NCI-H345 treated with DMSO at 0.1 percent for 48 hours (cell line): ENCODE data around the gene ERC1.
"Not testable (repeated sequence)": the region's sequence is repeated elsewhere in the genome, so short reads cannot be mapped to it uniquely, and the experiment has no call there.

Experiments used
- DNase-seq: peaks from one replicate; lab custom pipeline; 2025; ENCODE audit not compliant: unreplicated experiment; lab: John Stamatoyannopoulos, UW

Gene ERC1

DNA sequence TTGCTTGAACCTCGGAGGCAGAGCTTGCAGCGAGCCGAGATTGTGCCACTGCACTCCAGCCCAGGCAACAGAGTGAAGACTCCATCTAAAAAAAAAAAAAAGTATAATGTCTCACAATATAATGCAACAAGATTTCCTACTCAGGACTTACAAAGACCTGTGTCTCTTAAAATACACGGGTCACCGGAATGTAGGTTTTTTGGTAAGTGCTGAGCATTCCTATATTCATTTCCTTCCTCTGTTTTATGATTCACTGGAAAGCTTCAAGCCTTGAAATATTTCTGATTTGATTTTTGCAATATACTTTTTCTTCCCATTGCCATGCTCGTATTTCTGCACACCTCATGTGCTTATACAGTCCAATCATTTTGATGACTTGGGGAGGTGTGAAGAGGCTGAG, 357.6 kb downstream of the ERC1 start:
- DNase-seq = no peak

DNA sequence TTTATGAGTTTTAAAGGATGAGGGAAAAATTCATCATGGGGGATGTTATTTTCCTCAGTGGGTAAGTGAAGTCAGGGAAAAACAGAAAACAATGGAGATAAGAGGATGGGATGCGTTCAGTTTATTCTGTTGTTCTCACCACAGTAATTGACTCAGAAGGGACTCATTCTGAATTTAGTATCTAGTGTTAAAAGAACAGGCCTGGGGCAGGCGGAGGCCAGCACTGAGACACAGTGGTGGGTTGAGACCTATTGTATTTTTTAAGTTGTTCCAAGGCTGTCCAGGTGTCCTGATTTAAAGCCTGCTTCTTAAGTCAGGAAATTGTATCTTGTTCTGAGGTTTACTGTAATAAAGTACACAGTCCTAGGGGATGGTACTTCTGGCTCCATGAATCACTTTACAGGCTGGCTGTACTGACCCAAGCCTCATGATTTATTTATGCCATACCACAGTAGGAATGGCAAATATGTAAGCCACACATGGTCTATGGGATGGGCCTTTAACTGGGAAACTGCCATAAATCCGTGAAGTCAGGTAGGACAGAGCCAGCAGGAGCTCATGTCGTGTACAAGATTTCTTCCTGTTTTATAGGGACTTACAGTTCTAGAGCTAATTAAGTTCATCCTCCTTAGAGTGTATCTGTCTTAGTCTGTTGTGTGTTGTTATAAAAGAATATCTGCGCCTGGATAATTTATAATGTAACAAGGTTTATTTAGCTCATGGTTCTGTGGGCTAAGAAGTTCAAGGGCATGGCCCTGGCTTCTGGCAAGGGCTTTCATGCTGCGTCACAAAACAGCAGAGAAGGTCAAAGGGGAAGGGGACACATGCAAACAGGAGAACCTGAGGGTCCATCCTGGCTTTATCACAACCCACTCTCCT, 359.3 kb downstream of the ERC1 start:
- DNase-seq = no peak

DNA sequence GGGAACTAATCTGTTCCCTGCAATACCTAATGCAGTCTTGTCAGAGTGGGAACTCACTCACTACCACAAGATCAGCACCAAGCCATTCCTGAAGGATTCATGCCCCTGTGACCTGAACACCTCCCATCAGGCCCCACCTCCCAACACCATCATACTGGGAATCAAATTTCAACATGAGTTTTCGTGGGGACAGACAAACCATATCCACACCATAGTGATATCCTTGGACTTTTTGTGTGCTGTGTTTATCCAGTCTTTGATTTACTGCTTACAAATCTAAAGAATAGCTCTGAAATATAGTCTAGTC, 359.9 kb downstream of the ERC1 start:
- no peak for DNase-seq

DNA sequence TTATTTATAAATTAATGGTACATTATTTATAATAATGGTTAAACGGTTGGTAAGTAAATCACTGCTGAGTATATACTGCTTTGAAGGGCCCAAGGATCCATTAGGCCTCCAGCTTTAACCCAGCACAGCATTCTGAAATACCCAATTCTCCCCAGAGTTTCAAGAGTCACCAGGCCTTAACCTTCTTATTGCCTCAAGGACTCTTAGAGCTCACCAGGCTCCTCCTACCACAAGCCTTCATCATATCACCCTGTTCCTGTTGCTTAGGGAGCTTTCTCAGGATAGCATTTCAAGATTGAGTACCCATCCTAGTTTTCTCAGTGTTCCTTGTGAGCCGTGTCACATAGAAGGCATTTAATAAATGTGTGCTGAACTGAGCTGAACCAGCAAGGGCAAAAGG, 360.9 kb downstream of the ERC1 start:
- DNase-seq = no peak

DNA sequence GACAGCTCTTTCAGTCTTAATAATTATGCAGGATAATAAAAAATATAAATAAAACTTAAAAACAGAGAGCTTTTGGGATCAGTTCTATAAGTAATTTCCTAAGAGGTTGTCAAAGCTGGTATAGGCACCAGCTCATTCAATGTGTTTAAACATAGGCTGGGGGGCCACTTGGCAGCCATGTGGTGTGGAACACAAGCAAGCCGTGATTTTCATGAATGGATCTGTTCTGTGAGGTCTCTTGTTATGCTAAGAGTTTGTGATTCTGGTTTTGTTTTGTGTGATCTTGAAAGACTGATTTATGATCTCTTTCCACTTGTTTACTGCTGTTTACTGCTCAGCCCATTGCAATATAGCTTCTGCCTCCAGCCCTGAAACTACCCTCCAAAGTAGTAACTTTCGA, 362.4 kb downstream of the ERC1 start:
- DNase-seq = no peak

DNA sequence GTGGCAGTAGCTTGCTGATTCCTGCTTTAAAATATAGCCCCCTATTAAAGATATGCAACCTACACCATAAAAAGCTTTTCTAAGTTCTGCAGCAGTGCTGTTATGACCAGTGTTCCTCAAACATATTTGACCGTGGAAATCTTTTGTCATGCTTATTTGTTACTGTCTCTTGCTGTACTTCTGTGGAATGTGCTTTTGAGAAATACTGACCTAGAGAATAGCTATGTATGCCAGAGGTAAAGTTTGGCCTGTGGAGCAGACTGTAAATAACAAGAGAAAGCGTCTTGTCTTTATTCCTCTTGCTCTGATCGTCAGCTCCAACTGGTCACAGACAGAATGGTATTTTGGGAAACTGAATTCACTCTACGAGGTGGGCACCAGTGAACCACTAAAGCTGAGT, 364.4 kb downstream of the ERC1 start:
- no peak for DNase-seq

DNA sequence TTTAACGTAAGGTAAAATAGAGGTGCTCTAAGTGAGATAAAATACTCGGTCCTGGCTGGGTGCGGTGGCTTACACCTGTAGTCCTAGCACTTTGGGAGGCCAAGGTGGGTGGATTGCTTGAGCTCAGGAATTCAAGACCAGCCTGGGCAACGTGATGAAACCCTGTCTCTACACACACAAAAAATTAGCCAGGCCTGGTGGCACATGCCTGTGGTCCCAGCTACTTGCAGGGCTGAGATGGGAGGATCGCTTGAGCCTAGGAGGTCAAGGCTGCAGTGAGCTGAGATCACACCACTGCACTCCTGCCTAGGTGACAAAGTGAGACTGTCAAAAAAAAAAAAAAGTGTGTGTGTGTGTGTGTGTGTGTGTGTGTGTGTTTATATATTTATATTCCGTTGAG, 364.8 kb downstream of the ERC1 start:
- not testable (repeated sequence) for DNase-seq

DNA sequence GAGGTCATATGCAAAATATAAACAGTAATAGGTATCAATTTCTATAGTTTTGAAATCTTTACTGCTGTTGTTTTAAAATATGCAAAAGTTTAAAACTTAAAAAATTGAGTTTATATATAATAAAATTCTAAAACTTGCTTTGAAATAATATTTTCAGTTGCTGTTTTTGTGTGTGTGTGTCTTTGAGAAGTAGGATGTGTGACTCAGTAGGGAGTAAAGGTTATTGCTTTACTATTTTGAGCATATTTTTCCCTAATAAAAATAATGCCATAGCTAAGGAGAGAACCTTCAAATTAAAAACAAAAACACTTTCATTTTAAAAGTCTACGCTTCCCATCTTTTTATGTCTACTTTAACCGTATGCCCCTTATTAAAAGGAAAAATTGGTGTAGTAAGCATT, 365.3 kb downstream of the ERC1 start:
- no peak for DNase-seq

DNA sequence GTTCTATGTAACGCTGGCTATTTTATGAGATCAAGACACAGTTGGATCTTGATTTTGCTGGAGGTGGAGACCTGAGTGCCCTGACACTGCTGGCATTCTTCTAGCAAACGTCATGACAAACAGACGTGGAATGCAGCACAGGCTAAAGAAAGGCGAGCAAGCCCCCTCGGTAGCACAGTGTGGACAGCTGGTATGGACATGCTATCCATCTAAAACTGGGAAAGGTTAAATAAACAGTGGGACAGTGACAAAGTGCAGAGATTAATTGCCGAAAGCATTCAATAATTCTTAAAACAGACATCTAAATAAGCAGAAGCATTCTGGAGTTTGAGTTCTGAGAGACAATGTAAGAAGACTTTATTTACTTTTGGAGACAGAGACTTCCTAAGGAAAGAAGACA, 366.1 kb downstream of the ERC1 start:
- no peak for DNase-seq

DNA sequence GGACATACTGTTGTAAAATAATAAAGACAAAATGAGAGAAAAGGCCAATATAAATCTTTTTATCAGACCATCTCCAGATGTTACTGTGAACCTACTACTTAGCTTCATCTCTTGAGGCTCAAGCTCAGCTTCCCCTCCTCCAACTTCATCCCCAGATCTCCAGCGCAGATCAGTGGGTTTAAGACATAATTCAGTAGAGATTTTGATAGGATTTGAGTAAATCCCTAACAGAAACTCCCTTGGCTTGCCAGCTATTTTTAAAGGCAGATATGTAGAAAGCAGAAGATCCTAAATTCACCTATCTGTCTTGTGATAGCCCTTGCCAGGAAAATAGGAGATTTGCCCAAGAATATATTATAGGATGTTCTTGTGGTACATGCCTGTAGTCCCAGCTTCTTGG, 366.7 kb downstream of the ERC1 start:
- DNase-seq = no peak

DNA sequence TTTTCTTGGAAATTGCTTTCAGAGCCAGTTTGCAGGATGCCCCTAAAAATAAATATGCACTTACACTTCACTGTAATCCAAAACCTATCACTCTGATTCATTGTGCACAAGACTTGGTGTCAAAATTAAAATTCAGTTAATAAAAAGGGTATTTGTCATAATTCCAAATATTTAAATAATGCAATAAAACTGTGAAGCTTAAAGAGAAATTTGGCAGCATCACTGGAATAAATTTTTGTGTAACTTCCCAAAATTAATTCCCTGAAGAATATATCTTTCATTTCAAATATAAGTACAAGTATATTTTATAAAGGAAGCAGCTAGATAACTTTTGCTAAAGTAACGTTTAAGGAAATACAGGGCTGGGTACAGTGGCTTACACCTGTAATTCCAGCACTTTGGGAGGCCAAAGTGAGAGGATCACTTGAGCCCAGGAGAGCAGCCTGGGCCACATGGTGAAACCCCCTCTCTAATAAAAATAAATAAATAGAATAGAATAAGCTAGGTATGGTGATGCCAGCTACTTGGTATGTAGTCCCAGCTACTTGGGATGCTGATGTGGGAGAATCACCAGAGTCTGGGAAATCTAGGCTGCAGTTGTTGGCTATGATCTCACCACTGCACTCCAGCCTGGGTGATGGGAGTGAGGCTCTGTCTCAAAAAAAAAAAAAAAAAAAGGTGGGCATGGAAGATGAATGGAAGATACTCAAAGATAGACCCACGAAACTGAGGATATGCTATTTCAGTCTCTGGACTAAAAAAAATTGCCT, 369.6 kb downstream of the ERC1 start:
- no peak for DNase-seq

DNA sequence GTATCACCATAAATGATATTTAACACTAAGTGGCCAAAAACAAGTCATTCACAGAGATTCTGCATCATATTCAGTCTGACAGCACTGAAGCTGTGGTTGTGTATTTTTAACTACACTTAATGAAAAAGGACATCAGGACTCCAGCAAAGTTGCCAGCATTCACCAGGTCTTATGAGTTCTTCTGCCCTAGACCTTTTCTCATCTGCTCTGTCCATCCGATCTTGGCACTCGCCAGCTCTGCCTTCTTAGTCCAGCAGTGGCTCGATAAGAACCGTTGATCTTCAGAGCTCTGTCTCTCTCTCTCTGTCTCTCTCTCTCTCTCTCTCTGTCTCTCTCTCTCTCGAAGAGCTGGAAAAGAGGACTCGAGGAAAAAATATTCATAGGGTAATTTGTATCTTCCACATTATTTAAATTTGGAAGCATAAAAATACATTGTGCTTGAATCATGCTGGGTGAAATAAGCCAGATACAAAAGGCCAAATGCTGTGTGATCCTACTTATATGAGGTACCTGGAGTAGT, 371.2 kb downstream of the ERC1 start:
- no peak for DNase-seq

DNA sequence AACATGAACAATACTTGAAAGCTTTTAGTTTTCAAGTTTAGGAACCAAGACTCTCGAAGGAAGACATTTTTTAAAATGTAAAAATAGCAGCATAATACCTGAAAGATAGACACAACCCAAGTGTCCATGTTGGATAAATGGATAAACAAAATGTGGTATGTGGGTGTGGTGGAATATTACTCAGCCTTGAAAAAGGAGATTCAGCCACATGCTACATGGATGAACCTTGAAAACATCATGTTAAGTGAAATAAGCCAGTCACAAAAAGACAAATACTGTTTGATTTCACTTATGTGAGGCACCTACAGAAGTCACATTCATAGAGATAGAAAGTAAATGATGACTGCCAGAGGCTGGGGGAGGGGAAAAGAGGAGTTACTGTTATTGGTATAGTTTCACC, 374.7 kb downstream of the ERC1 start:
- no peak for DNase-seq

DNA sequence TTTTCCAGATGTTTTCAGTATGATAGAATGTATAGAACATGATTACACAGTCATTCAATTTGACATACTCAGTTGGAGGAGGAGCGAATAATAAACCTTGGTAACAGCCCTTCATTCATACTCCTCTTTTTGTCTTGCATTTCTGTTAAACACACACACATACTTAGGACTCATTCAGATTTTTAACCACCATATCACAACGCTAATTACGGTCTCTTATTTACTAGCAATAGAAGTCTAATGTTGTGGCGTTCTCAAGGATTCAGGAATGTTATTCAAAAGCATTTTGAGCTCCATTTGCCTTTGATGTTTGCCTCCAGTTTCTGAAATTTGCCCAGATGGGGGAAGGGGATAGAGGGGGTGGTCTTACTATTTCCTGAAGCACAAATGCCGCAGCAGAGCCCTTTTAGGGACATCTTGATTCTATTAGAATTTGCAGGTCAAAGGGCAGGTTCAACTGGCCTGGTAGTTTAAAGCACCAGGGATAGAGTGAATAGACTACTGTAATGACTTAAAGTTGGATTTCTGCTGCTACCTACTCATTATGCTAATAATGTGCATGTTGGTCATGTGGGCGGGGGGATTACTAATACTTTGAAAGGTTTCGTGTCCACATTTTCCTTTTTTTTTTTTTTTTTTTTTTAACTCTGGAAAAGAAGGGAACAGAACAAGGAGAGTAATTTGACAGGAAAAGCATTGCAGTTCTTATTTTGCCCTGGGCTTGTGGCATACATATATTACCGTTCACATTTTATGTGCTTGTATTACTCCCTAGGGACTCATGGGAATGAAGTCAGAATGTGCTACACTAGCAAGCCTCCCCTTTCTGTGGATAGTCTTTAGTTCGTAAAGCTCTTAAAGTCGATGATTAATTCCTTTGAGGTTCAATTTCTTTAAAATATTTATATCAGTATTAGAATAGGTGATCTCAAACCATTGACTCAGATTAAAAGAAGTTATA, 376.6 kb downstream of the ERC1 start:
- no peak for DNase-seq

DNA sequence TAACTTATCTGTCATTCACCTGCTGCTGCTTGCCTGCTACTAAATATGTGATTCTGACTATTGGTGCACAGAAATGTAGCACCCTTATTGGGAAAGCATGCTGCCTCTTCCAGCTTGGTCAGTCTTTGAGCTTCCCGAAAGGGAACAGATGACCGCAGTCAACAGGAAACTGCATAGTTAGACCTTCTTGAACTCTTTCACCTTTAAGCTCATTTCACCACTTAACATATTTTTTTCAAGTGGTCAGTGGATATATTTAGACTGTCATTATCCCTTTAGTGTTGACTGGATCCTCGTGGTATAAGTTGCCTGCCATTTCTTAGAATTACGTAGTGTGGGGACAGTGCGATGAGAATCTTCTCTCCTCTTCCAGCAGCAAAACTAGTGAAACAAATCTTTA, 378.4 kb downstream of the ERC1 start:
- no peak for DNase-seq

DNA sequence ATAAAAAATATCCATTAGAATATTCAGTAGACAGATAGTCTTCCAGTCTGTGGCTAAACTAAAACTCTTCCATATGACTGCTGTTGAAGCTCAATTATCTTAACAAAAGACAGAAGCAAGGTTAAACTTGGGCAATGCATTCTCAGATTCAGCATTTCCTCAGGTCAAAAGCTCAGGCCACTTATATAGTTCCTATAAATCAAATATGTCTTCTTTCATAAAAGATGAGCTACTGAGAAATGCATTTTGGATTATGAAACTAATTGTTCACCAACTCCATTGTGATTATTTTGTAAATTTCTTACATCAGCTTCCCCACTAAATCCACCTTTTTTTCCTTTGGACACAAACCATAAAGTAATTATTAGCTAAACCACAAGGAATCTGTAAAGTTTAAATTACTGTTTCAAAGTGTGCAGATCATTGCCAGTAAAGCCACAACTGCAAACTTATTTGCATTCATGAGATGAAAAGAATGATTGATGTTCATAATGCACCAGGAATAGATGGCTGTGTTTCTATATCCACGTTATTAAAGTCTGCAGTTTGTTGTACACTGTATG, 379.0 kb downstream of the ERC1 start:
- no peak for DNase-seq

DNA sequence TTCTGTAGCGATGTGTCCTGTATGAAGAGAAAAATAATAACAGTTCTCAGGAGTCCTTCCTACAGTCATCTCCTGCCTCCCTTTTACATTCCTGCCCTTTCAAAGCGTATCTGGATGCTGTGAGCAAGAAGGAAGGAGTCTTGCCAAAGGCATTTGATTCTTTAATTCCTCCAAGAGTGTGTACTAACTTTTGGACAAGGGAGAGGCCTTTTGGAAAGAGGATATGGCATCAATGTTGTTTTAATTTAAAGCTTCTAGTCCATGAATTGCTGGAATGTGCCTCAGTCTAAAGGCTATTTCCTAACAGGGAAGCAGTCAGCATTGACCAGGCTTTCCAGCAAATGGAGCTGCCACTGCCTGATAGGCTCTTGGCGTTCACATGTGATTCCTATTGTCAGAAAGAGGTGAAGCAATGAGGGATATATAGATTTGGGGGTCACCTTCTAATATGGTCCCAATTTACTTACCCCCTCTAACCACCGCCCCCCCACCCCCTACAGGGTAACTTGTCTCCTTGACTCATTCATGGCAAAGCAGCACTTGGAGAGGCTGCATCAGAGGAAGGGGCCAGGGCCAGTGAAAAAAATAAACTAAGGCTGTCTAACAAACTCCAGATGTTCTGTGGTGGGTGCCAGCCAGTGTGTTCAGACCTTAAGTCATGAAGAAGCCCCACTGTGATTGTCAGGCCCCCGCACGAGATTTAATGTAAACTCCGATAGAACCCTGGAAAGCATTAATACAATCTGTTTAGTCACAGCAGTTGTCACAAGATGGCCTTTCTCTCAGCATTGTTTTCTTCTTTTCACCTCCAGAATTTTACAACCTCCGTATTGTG, 383.1 kb downstream of the ERC1 start:
- DNase-seq = no peak

DNA sequence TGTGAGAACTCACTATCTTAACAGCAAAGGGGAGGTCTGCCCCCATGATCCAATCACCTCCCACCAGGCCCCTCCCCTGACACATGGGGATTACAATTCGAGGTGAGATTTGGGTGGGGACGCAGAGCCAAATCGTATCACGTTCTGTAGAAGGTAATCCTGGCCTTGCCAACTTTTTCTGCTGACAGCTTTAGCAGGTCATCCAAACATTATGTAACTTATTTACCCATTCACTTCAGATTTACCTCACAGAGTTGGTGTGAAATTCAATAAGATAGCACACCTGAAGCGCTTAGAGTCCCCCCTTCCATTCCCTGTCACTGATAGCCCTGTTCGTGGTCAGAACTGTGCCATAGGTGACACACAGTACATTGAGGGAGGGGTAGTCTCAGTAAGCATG, 384.3 kb downstream of the ERC1 start:
- DNase-seq = no peak

DNA sequence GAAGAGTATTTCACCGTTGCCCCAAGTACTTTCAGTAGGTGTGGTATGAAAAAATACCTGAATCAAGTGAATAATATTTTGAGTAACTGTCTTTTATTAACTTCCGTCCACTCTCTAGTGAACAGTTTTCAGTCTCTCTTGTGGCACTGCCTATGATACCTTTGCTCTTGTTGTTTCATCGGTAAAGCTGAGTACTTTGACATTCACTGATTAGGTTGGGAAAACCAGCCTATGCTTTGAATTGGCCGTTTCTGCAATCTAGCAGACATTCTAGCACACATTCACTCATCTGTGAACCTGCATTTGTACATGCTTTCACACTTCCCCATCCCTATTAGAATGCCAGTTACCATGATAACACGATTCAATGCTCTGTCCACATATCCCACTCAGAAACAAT, 386.1 kb downstream of the ERC1 start:
- DNase-seq = no peak

DNA sequence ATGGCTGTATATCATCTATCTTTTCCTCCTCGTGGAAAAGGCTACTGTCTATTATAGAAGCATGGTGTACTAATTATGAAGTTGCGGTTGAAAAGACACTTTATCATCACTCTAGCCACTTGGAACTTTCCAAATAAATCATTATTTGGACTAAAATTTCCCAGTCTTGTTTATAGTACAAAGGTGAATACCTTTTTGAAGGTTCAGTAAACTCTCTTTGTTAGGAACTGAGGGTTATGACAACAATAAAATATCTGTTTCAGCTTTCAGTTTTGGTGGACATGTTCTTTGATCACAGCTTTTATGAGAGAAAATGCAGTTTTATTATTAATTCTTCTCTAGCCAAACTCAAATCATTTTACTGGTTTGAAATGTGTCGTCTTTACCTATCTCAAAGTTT, 386.7 kb downstream of the ERC1 start:
- DNase-seq = no peak
